Activated CD4-positive, alpha-beta T cell treated with anti-CD3 and anti-CD28 coated beads for 24 hours (primary cell): ENCODE data around the gene ZNF587B.
"Not testable (repeated sequence)": the region's sequence is repeated elsewhere in the genome, so short reads cannot be mapped to it uniquely, and the experiment has no call there.

ENCODE experiments used
- DNase-seq, 2 donors: peaks; one replicate each; pipeline ENCODE4 v3.0.0-alpha.2; 2020; ENCODE audit warnings: low read depth in 2 of 2

Gene ZNF587B

DNA sequence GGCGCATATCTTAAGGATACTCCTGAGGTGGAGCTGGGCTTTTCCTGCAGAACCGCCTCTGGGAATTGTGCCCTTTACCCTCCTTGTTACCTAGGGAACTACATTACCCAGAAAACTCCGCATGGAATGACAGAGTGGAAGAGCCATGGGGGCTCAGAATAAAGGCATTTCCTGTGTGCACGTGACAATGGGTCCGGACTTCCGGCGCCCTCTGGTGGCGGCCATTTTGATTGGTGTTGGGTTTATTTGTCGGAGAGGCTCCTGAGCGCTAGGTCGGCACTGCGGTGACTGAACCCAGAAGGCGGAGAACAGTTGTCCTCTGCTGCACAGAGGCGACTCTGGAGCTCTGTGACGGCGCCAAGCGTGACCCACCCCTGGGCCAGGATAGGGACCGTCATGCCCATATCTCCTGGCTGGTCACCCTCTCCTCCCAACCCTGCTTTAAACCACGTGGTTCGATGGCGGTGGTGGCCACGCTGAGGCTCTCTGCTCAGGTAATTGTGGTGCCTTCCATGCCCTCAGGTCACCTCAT lies at the start of gene ZNF587B:
TSS of gene ZNF587B (plus strand) at position 229 of the 532 bp plus-strand sequence. CDS start at position 459, 230 bp downstream.
- DNase-seq = no peak

DNA sequence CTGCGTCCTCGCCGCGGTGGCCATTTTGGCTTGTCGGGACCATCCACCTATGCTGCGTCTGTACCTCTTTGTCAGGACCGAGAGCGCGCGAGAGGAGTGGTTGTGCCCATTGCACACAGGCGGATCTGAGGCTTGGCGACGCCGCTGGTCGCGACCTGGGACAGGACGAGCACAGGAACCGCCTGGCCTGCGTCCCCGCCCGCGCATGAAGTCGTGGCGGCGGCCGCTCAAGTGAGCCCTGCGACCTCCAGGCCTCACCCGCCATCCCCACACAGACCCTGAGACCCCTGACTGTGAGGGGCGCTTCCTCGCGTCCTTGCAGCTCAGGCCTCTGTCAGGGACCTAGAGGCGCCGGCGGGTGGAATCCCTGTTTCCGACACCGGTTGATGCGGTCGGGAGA lies 43.8 kb upstream of the ZNF587B start:
- DNase-seq = no peak

DNA sequence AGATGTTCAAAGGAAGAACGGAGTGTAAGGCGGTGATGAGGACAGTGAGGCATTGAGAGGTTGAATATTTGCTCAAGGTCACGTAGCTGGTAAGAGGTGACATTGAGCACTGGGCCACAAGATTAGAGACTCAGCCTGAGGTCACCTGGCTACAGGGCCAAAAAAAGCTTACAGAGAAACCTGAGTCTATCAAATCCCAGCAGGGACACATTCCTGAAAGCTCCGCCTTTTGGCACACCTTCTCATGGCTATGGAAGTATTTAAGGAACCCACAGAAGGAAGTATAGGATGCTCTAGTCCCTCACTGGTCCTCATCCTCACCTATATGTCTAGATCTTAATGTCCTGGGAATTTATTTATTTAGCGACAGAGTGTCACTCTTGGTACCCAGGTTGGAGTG lies 43.2 kb upstream of the ZNF587B start:
- DNase-seq = no peak

GRCh38 chr19:57788114-57788692 lies 41.9 kb upstream of the ZNF587B start:
- no peak for DNase-seq

- DNase-seq = no peak
Measured at GRCh38 chr19:57789288-57789687, 40.8 kb upstream of the ZNF587B start.

- not testable (repeated sequence) for DNase-seq
Measured at GRCh38 chr19:57796580-57796979, 33.5 kb upstream of the ZNF587B start.

GRCh38 chr19:57800696-57801095 lies 29.4 kb upstream of the ZNF587B start:
- no peak for DNase-seq

- DNase-seq = no peak
Measured at GRCh38 chr19:57802269-57802668, 27.8 kb upstream of the ZNF587B start.

DNA sequence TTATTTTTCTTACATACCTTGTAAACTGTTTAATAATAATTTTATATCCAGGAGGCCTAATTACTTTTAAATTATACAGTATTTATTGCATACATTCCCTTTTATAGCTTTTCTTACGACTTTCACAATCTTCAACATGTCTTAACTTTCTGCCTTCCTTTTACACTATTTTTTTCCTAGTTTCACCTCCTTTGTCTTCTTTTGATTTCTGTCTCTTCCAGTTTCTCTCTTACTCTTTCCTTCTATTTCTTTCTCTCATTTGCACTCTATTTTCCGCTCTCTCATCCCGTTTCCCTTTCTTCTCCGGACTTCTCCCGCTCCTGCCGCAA lies 26.9 kb upstream of the ZNF587B start:
- DNase-seq = no peak

DNA sequence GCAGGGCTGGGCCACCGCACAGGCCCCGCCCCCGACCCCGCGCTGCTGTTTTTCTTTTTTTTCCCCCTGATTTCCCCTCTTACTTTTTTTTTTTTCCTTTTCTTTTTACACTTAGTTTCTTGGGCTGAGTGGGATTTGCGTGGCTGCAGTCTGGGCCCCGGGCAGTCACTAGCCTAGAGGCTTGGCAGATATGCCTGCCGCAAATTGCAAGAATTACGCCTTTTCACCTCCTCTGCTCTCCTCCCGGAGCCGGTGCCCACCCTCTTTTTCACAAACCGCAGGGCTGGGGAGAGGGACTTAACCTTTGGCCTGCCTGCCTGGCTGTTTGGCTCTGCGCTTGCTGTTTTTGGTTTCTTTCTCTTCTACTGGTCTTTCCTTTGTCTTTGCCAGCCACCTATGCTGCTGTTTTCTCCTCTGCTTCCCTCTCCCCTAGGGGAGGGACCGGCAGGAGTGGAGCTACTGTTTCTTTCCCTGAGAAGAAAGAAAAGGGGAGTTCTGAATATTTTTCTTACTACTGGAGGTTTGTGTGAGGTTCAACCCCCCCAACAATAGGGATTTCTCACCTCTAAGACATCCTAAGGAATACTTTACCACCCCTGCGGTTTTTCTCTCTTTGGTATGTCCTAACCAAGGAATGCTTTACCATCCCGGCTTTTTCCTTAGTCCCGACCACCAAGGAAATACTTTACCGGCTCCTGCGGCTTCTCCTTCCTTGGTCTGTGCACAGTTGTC lies 26.3 kb upstream of the ZNF587B start:
- DNase-seq = no peak

GRCh38 chr19:57807541-57807940 lies 22.6 kb upstream of the ZNF587B start:
- DNase-seq = no peak

GRCh38 chr19:57810410-57811295 lies 19.4 kb upstream of the ZNF587B start:
- DNase-seq = not testable (repeated sequence)

DNA sequence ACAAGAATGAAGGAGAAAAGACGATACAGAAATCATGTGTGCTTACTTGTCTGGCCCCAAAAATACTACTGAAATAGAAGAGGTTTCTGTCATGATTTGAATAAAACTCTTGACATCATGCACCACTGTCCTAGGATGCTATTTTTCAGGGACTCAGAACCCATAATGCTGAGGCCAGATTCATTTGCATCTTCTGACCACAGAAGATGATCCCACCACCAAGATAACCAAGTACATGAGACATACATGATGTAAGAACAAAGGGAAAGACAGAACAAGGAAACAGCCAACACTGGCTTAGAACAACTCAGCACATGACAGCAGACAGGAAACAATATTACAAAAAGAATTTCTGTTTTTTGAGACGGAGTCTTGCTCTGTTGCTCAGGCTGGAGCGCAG lies 17.9 kb upstream of the ZNF587B start:
- DNase-seq = no peak

GRCh38 chr19:57812975-57813820 lies 16.9 kb upstream of the ZNF587B start:
- not testable (repeated sequence) for DNase-seq

- DNase-seq = no peak
Measured at GRCh38 chr19:57813919-57814504, 16.1 kb upstream of the ZNF587B start.

DNA sequence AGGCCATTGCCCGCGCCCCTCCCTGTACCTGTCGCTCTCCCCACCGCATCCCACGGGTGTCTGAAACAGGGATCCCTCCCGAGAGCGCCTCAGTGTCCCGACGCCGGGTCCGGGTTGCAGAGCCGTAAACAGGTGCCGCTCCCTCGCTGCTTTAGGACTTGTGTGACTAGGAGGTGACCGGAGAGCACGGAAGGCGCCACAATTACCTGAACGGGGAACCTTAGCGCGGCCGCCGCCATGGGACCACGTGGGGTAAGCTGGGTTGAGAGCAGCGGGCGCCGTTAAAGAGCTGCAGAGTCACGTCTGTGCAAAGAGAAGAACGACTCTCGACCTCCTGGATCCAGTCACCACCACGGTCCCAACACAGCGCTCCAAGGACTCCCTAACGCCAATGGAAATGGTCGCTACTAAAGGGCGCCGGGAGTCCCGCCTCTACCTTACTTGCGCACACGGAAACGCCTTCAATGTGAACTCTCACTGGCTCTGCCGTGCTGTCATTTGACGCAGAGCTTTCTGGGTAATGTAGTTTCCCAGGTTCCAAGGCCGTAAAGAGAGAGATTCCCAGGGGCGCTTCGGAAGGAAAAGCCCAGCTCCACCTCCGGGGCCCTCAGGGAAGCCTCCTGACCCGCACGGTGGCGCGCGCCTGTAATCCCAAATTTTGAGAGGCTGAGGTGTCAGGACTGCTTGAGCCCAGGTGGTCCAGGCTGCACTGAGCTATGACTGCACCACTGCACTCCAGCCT lies 15.4 kb upstream of the ZNF587B start, which contains the start of gene ZNF552:
TSS of gene ZNF552 (minus strand) at position 409 of the 742 bp plus-strand sequence. CDS start at position 239, 170 bp downstream.
- DNase-seq = peak; percentile 55 to 56

DNA sequence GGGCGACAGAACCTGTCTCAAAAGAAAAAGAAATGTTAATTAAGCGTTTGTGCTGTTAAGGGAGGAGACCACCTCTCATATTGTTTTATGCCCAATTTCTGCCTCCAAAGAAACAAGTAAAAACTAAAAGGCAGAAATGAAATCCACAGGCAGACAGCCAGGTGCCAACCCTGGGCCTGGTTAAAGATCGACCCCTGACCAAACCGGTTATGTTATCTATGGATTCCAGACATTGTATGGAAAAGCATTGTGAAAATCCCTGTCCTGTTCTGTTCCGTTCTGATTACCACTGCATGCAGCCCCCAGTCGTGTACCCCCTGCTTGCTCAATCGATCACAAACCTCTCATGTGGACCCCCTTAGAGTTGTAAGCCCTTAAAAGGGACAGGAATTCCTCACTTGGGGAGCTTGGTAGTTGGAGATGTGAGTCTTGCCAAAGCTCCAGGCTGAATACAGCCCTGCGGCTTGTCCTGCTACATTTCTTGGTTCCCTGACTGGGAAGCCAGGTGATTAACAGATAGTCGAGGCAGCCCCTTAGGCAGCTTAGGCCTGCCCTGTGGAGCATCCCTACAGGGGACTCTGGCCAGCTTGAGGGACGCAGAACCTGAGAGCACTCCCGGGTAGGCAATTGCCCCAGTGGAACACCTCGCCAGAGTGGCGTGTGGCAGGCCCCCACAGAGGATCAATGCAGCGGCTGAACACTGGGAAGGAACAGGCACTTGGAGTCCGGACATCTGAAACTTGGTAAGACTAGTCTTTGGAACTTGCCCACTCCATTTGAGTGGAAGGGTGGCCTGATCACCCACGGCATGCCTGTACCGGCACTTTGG lies 14.6 kb upstream of the ZNF587B start:
- no peak for DNase-seq

GRCh38 chr19:57816652-57817051 lies 13.4 kb upstream of the ZNF587B start:
- DNase-seq = no peak

DNA sequence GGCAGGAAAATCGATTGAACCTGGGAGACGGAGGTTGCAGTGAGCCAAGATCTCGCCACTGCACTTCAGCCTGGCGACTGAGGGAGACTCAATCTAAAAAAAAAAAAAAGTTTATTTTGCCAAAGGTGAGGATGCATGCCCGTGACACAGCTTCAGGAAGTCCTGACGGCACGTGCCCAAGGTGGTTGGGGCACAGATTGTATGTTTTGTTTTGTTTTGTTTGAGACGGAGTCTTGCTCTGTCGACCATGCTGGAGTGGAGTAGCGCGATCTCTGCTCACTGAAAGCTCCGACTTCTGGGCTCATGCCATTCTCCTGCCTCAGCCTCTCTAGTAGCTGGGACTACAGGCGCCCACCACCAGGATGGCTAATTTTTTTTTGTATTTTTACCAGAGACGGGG lies 12.1 kb upstream of the ZNF587B start:
- DNase-seq = no peak
